K562 (cell line): ENCODE data around the gene ZNF277. TPM values are rescaled to one million over a fixed set of nuclear protein-coding genes. Genes with fewer than 3 reads are reported as not detected.

Source experiments
- ATAC-seq: fragments of 200-7000 bp; cut with Tn5 transposase; 3 replicates; pipeline ENCODE4 v1.9.1; 2020; ENCODE audit warnings: moderate library complexity
- BruUV-seq: library from RNA; stranded (reverse); fragments of 400-500 nt; replicated peaks from 2 replicates; lab custom pipeline; 2021; lab: Mats Ljungman, UMichigan
- CTCF ChIA-PET: fragments of 300-600 bp; formaldehyde crosslinking; extraction: SDS; loops from one replicate; lab custom pipeline; 2021; ENCODE audit warnings: low intra/inter-chr PET ratio; lab: Yijun Ruan, JAX
- POLR2A ChIA-PET: fragments of 300-600, 350-650 bp; sonication (Branson Sonifier 250); formaldehyde crosslinking; extraction: SDS; loops from one replicate; lab custom pipeline; 2021; ENCODE audit warnings: antibody characterized with exemption, inconsistent platforms; lab: Yijun Ruan, JAX
- DNase-seq, 4 experiments: peaks; one replicate each; pipeline versions ENCODE4 v3.0.0 to v3.0.0-alpha.2; 2011 to 2018; ENCODE audit warnings: low spot score in 3 of 4, mixed read lengths in 3 of 4; ENCODE audit errors: extremely low read depth in 1 of 4
- FAIRE-seq: peaks from 2 replicates; lab custom pipeline; 2011; peaks lifted over from hg19 to GRCh38; lab: Jason Lieb, UNC
- H2AFZ ChIP-seq: 2 replicates; pipeline ENCODE4 v1.6.0; 2011; ENCODE audit warnings: low read depth, low read length, control low read depth, inconsistent platforms
- H3K27ac ChIP-seq: fragments of 200-600 bp; 3 replicates; pipeline ENCODE4 v1.8.0; 2011; ENCODE audit warnings: low read depth, mild to moderate bottlenecking, control low read depth, inconsistent platforms, low read length, moderate library complexity, mixed read lengths; ENCODE audit errors: extremely low read depth
- H3K27me3 ChIP-seq, 2 experiments: fragments of 300-600 bp in 1 of 2; 2 replicates in 1 of 2; 3 replicates in 1 of 2; pipeline versions ENCODE4 v1.6.0 to v1.8.0; 2011; ENCODE audit warnings: inconsistent platforms in 2 of 2, low read length in 2 of 2, mild to moderate bottlenecking in 1 of 2, mixed read lengths in 1 of 2, moderate library complexity in 1 of 2; ENCODE audit not compliant: control insufficient read depth in 2 of 2, insufficient read depth in 2 of 2
- H3K36me3 ChIP-seq: fragments of 300-600 bp; 3 replicates; pipeline ENCODE4 v1.8.0; 2011; ENCODE audit warnings: mild to moderate bottlenecking, low read length, inconsistent platforms; ENCODE audit not compliant: control insufficient read depth, insufficient read depth
- H3K4me1 ChIP-seq, 2 experiments: fragments of 200-600 bp in 1 of 2; replicated peaks in 1 of 2; 2 replicates in 1 of 2; 3 replicates in 1 of 2; pipeline versions ENCODE4 v1.5.1 to v1.8.0; 2011; ENCODE audit warnings: inconsistent platforms in 2 of 2, low read length in 2 of 2, mild to moderate bottlenecking in 1 of 2, mixed read lengths in 1 of 2, moderate library complexity in 1 of 2; ENCODE audit not compliant: control insufficient read depth in 2 of 2, insufficient read depth in 2 of 2
- H3K4me2 ChIP-seq: 2 replicates; pipeline ENCODE4 v1.6.1; 2011; ENCODE audit warnings: low read length, control low read depth, inconsistent platforms, mixed read lengths; ENCODE audit not compliant: insufficient read depth
- H3K4me3 ChIP-seq: fragments of 200-600 bp; sonication (generic), shearing (Covaris generic); 2 replicates; pipeline ENCODE4 v1.5.1; 2016; ENCODE audit warnings: control low read depth, inconsistent platforms
- H3K79me2 ChIP-seq: fragments of 200-600 bp; 3 replicates; pipeline ENCODE4 v1.8.0; 2011; ENCODE audit warnings: low read length, inconsistent platforms; ENCODE audit not compliant: control insufficient read depth, insufficient read depth
- H3K9ac ChIP-seq, 2 experiments: 2 replicates each; pipeline versions ENCODE4 v1.6.0 to v1.6.1; 2011; ENCODE audit warnings: low read depth in 2 of 2, low read length in 2 of 2, control low read depth in 1 of 2, inconsistent platforms in 1 of 2, mild to moderate bottlenecking in 1 of 2, mixed read lengths in 1 of 2; ENCODE audit not compliant: insufficient read depth in 1 of 2
- H3K9me1 ChIP-seq: one replicate; pipeline ENCODE4 v1.6.0; 2011; ENCODE audit warnings: inconsistent platforms, mild to moderate bottlenecking, low read length, moderate library complexity; ENCODE audit not compliant: control insufficient read depth, insufficient read depth
- H3K9me3 ChIP-seq: replicated peaks from 2 replicates; pipeline ENCODE4 v1.5.1; 2011; ENCODE audit warnings: low read depth, low read length, inconsistent platforms; ENCODE audit not compliant: control insufficient read depth, insufficient read depth
- H4K20me1 ChIP-seq: replicated peaks from 2 replicates; pipeline ENCODE4 v1.6.1; 2011; ENCODE audit warnings: low read length, inconsistent platforms, mixed read lengths; ENCODE audit not compliant: control insufficient read depth, insufficient read depth
- ATF7 ChIP-seq: fragments of 450-650 bp; IDR thresholded peaks from 2 replicates; pipeline ENCODE4 v1.7.1; 2014; ENCODE audit warnings: mild to moderate bottlenecking, moderate library complexity
- DMBX1 ChIP-seq: fragments of 250-450 bp; sonication (Bioruptor Pico); IDR thresholded peaks from 2 replicates; pipeline ENCODE4 v1.8.0; 2022; ENCODE audit warnings: inconsistent platforms, mild to moderate bottlenecking, moderate library complexity, borderline replicate concordance
- HOMEZ ChIP-seq: fragments of 250-450 bp; sonication (Bioruptor Pico); IDR thresholded peaks from 2 replicates; pipeline ENCODE4 v1.4.0; 2020; ENCODE audit warnings: mild to moderate bottlenecking, moderate library complexity
- MAFG ChIP-seq: fragments of 450-650 bp; conservative IDR thresholded peaks from 2 replicates; pipeline ENCODE4 v1.6.1; 2016; ENCODE audit warnings: missing genetic modification characterization, missing compliant biosample characterization
- NFYB ChIP-seq: IDR thresholded peaks from 2 replicates; pipeline ENCODE4 v1.6.1; 2011; ENCODE audit warnings: mild to moderate bottlenecking, moderate library complexity; ENCODE audit not compliant: insufficient read length; ENCODE audit errors: extremely low read depth
- SMARCC2 ChIP-seq: fragments of 450-650 bp; IDR thresholded peaks from 2 replicates; pipeline ENCODE4 v1.6.1; 2017; ENCODE audit warnings: antibody characterized with exemption, moderate library complexity, mild to moderate bottlenecking, low read depth
- WGBS: fragments of 100-300 bp; shearing (Covaris generic); methylation state at CpG from one replicate; pipeline ENCODE4 v1.1.6; 2016; ENCODE audit warnings: low coverage, mixed read lengths; ENCODE audit not compliant: insufficient coverage; ENCODE audit errors: missing lambda C conversion rate; 5-methylcytosine and 5-hydroxymethylcytosine counted together
- in situ Hi-C: fragments of 300-500 bp; cut with MboI; formaldehyde crosslinking; loops from 4 replicates; pipeline ENCODE4 v1.15.0; 2018; ENCODE audit warnings: inconsistent platforms, mixed read lengths
- intact Hi-C: fragments of 100-400 bp; cut with micrococcal nuclease; formaldehyde crosslinking; loops from 2 replicates; pipeline ENCODE4 v1.14.2; 2022
- polyA plus RNA-seq, 8 experiments: library from polyadenylated mRNA; depleted of rRNA in 4 of 8; stranded (reverse) in 5 of 8; unstranded in 3 of 8; fragments of >200 nt; fragmentation: Nextera tagmentation in 2 of 8; fragmentation: Illumina TruSeq in 1 of 8; extraction: Ambion mirVana in 2 of 8; extraction: Trizol in 1 of 8; gene quantifications; 2 replicates each; pipeline versions ENCODE4 v1.2.1 to v1.2.3, GENCODE V29; 2011 to 2014; ENCODE audit warnings: inconsistent platforms in 1 of 8, missing spikeins in 1 of 8
- total RNA-seq, 7 experiments: library from RNA; depleted of rRNA in 6 of 7; stranded (reverse); fragments of >200 nt in 6 of 7; fragmentation: Illumina TruSeq in 2 of 7; extraction: Trizol in 2 of 7; gene quantifications; 2 replicates each; pipeline versions ENCODE4 v1.2.1 to v1.2.3, GENCODE V29; 2011 to 2021; ENCODE audit warnings: low replicate concordance in 1 of 7

Gene ZNF277
- total and polyA plus RNA-seq, 9 of the 15 experiments (the other 6 are each of a cell fraction or from before 2014, with no cell fraction given) = 18.8 to 33.5 (median 27.7) TPM

- POLR2A ChIA-PET = no interaction called here
- no peaks in the 10 kb centered on the region for H3K4me1 ChIP-seq
- BruUV-seq = no TSS peak
- in situ Hi-C loops = no loop called here
- TF ChIP-seq NFYB = no peak
- TF ChIP-seq, all 486 proteins: peak for 0
- Histone ChIP-seq H4K20me1 (no peaks in the 10 kb centered on the region), H3K4me2 (no peak overlapping the region), H3K9ac (no peak overlapping the region), H3K27ac (no peak overlapping the region), H3K27me3 (peaks cover 0 to 5% of the 10 kb centered on the region in 2 experiments; a peak in 1 of 5 replicates), H3K36me3 (no peaks in the 10 kb centered on the region), H2AFZ (no peak overlapping the region), H3K9me1 (no peaks in the 10 kb centered on the region), H3K79me2 (no peaks in the 10 kb centered on the region), H3K9me3 (no peaks in the 10 kb centered on the region), H3K4me3 (no peak overlapping the region)
- intact Hi-C loops = no loop called here
- FAIRE-seq (no peak), DNase-seq (no peak), ATAC-seq (no peak)
- WGBS = 3% methylated on average over 7 of the region's 7 CpGs
- CTCF ChIA-PET = no interaction called here
Observed at GRCh38 chr7:112160771-112161150, 45.7 kb upstream of the ZNF277 start.

GRCh38 chr7:112161253-112162141 lies 45.0 kb upstream of the ZNF277 start:
- Histone ChIP-seq H3K9me3 (no peaks in the 10 kb centered on the region), H3K79me2 (no peaks in the 10 kb centered on the region), H3K4me1 (no peaks in the 10 kb centered on the region), H3K27ac (no peak overlapping the region), H3K9ac (no peak overlapping the region), H3K9me1 (no peaks in the 10 kb centered on the region), H3K27me3 (peaks cover 0 to 5% of the 10 kb centered on the region in 2 experiments; a peak in 1 of 5 replicates), H2AFZ (no peak overlapping the region), H3K4me2 (no peak overlapping the region), H3K4me3 (no peak overlapping the region), H3K36me3 (no peaks in the 10 kb centered on the region), H4K20me1 (no peaks in the 10 kb centered on the region)
- ChIA-PET POLR2A (no interaction called here), CTCF (no interaction called here)
- in situ Hi-C loops = no loop called here
- intact Hi-C loops = no loop called here
- no peak for ATAC-seq
- DNase-seq = no peak
- whole genome bisulfite sequencing = 1% methylated on average over 3 of the region's 3 CpGs
- TF ChIP-seq MAFG (no peak), HOMEZ (CRISPR knock-in tag) (no peak), DMBX1 (CRISPR knock-in tag) (no peak), ATF7 (no peak), SMARCC2 (no peak)
- no peak for FAIRE-seq
- BruUV-seq = no TSS peak
